ENCODE measurements around the gene PNMA1. TPM values are rescaled to one million over a fixed set of nuclear protein-coding genes. Genes with fewer than 3 reads are reported as not detected.
"Not testable (repeated sequence)": the region's sequence is repeated elsewhere in the genome, so short reads cannot be mapped to it uniquely, and the experiment has no call there.

The PNMA1 gene
- total RNA-seq, 3 donors from 2014 or later, result 41.0 to 55.2 (median 50.8) TPM

DNA sequence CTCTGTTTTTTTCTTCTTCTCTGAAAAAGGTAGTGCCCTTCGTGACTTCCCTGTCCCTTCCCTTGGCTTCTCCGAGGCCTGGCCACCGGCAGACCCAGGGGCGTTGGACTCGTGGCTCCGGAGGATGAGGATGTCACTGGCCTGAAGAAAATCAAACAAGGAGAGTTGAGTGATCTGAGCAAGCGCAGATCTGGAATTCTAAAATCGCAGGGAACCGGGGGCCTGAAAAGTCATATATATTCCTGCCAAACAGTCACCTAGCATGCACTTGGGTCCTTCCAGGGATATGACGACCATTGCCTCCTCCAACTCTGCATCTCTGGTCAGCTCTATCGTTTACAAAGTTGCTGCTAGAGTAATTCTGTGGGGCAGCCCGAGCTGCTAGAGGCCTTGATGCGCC is 5.2 kb upstream of the PNMA1 start:
- Mint-ChIP-seq H3K36me3 (ENCODE audit: insufficient read depth) (peaks cover 28% of the 10 kb centered on the region), H3K4me1 (ENCODE audit: low read depth) (peaks cover 21% of the 10 kb centered on the region), H3K9me3 (no peaks in the 10 kb centered on the region), H3K4me3 (no peak overlapping the region), H3K27me3 (ENCODE audit: low read depth) (no peaks in the 10 kb centered on the region)
- DNase-seq (no peak), ATAC-seq (no peak)

DNA sequence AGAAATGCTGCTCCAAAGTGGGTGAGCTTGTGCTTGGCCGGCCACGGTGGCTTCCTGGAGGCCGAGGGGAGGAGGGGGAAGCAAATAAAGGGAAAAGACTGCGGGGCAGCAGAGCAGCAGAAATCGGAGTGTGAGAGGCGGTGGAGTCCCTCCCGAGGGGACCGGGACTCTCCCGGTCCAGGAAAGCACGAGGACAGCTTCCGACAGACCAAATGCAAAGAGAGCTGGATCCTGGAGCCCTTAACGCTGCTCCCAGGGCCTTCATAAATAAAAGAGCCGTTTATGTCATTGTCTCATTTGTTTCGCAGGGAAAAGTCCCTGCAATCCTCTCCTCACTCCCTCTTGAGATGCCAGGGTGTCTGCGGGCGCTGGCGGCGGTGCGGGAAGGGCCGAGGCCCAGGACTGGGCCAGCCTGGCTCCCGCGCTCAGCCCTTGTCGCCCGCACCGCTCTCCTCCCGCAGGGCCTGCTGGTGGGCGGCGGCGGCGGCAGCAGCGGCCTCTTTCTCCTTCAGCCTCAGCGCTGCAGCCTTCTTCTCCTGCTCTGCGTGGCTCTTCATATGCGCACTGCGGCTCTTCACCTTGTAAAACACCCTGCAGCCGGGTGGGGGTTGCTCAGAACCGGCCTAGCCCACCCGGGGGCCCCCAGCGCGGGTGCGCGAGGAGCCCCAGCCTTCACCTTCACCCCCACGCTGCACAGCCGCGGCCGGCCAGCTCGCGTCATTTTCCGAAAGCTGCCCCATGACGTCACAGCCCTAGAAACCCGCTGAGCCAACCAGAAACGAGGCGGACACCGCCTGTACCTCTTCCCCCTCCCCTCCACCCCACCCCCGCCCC is 4.5 kb upstream of the PNMA1 start:
- ATAC-seq (no peak), DNase-seq (no peak)
- Mint-ChIP-seq H3K4me3 (no peak overlapping the region), H3K36me3 (ENCODE audit: insufficient read depth) (peaks cover 24% of the 10 kb centered on the region), H3K27me3 (ENCODE audit: low read depth) (no peaks in the 10 kb centered on the region), H3K9me3 (no peaks in the 10 kb centered on the region), H3K4me1 (ENCODE audit: low read depth) (peaks cover 15% of the 10 kb centered on the region)

DNA sequence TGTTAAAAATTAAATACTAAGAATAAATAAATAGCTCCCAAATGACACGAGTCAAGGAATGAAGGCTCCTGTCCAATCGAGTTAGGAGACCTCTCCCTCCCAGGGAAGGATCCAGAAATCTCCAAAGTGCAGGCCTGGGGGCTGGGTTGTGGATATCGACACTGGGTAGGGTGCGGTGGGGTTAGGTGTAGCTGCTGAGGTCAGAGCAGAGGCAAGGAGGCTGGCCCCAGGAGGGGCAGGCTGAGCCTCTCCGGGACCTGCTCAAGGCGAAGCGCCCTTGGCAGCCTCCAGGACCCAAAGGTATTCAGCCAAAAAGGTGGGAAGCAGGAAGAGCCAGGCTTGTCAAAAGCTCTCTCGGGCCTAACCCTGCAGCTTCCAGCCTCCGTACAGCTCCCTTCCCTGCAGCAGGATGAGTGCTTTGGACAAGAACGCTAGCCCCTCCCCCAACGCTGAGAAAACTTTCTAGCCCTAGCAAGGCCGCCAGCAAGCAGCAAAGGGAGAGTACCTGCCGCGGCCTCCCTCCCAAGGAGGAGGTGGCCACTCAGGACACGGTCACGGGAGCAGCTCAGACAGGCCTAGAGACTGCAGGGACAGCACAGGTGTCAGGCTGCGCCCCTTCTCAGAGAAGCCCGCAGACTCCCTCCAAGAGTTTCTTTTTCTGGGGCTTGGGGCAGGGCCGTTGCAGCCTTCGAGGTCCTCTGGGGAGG is 3.7 kb upstream of the PNMA1 start:
- no peaks in the 10 kb centered on the region for H3K9me3 Mint-ChIP-seq
- DNase-seq (no peak), ATAC-seq (no peak)
- H3K4me1 Mint-ChIP-seq (ENCODE audit: low read depth), result peaks cover 13% of the 10 kb centered on the region
- H3K27me3 Mint-ChIP-seq (ENCODE audit: low read depth), result no peaks in the 10 kb centered on the region
- H3K4me3 Mint-ChIP-seq, result no peak overlapping the region
- peaks cover 19% of the 10 kb centered on the region for H3K36me3 Mint-ChIP-seq (ENCODE audit: insufficient read depth)

- Mint-ChIP-seq H3K27me3 (ENCODE audit: low read depth) (no peaks in the 10 kb centered on the region), H3K4me3 (no peak overlapping the region), H3K9me3 (no peaks in the 10 kb centered on the region), H3K4me1 (ENCODE audit: low read depth) (peaks cover 18% of the 10 kb centered on the region), H3K36me3 (ENCODE audit: insufficient read depth) (peaks cover 20% of the 10 kb centered on the region)
- ATAC-seq, result no peak
- no peak for DNase-seq
These were observed 3.1 kb upstream of the PNMA1 start for GRCh38 chr14:73717266-73717665.

- Mint-ChIP-seq H3K36me3 (ENCODE audit: insufficient read depth) (peaks cover 16% of the 10 kb centered on the region), H3K4me3 (no peak overlapping the region)
- no peak for ATAC-seq
These were observed 1.5 kb upstream of the PNMA1 start for GRCh38 chr14:73715707-73716106.

GRCh38 chr14:73714656-73715081 is 485 bp upstream of the PNMA1 start:
- Mint-ChIP-seq H3K9me3 (no peaks in the 10 kb centered on the region), H3K27me3 (ENCODE audit: low read depth) (no peaks in the 10 kb centered on the region), H3K4me3 (peak overlapping the region; percentile 78), H3K4me1 (ENCODE audit: low read depth) (peaks cover 22% of the 10 kb centered on the region), H3K36me3 (ENCODE audit: insufficient read depth) (peaks cover 18% of the 10 kb centered on the region)
- ATAC-seq, result no peak
- no peak for DNase-seq

More at GRCh38 chr14:73715707-73716106, 1.5 kb upstream of the PNMA1 start:
- H3K4me1 Mint-ChIP-seq (ENCODE audit: low read depth), result peaks cover 18% of the 10 kb centered on the region
- H3K27me3 Mint-ChIP-seq (ENCODE audit: low read depth), result no peaks in the 10 kb centered on the region
- no peak for DNase-seq
- H3K9me3 Mint-ChIP-seq, result no peaks in the 10 kb centered on the region

GRCh38 chr14:73713206-73713802 is 880 bp downstream of the PNMA1 start:
- H3K27me3 Mint-ChIP-seq (ENCODE audit: low read depth), result no peaks in the 10 kb centered on the region
- H3K4me1 Mint-ChIP-seq (ENCODE audit: low read depth), result peaks cover 22% of the 10 kb centered on the region
- H3K36me3 Mint-ChIP-seq (ENCODE audit: insufficient read depth), result peaks cover 13% of the 10 kb centered on the region
- ATAC-seq (peak in 1 of 2 donors; percentile 2), DNase-seq (no peak)
- H3K4me3 Mint-ChIP-seq, result peak overlapping the region; percentile 92
- no peaks in the 10 kb centered on the region for H3K9me3 Mint-ChIP-seq

GRCh38 chr14:73712540-73713180 is 1.5 kb downstream of the PNMA1 start:
- DNase-seq (no peak), ATAC-seq (peak; percentile 22 to 31)
- no peaks in the 10 kb centered on the region for H3K27me3 Mint-ChIP-seq (ENCODE audit: low read depth)
- peak overlapping the region; percentile 92 for H3K4me3 Mint-ChIP-seq
- peaks cover 11% of the 10 kb centered on the region for H3K36me3 Mint-ChIP-seq (ENCODE audit: insufficient read depth)
- no peaks in the 10 kb centered on the region for H3K9me3 Mint-ChIP-seq
- peaks cover 22% of the 10 kb centered on the region for H3K4me1 Mint-ChIP-seq (ENCODE audit: low read depth)

DNA sequence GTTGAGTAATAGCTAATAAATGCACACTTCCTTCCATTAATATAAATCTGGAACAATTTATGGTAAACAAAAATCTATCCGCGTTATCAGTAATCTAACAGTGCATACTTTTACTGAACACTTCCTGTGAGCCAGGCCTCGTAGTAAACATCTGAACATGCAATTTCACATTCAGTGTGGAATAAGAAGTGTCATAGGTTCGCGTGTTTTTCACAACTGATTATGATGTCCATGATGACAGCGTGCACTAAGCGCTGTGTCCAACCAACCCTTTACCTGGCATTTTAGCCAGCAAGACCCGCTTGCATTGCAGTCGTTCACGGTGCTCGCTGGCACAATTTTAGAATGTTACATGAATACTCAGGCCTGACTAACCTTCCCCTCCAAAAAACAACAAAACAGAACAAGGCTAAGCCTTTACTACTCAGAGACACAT is 2.1 kb downstream of the PNMA1 start:
- DNase-seq (no peak), ATAC-seq (peak; percentile 6 to 12)

GRCh38 chr14:73710737-73711136 is 3.4 kb downstream of the PNMA1 start:
- H3K4me3 Mint-ChIP-seq, result no peak overlapping the region
- H3K4me1 Mint-ChIP-seq (ENCODE audit: low read depth), result peaks cover 22% of the 10 kb centered on the region
- no peak for ATAC-seq

More for the DNA sequence above, 2.1 kb downstream of the PNMA1 start:
- H3K9me3 Mint-ChIP-seq, result no peaks in the 10 kb centered on the region
- peak overlapping the region; percentile 92 for H3K4me3 Mint-ChIP-seq
- no peaks in the 10 kb centered on the region for H3K27me3 Mint-ChIP-seq (ENCODE audit: low read depth)
- H3K4me1 Mint-ChIP-seq (ENCODE audit: low read depth), result peaks cover 22% of the 10 kb centered on the region
- peaks cover 11% of the 10 kb centered on the region for H3K36me3 Mint-ChIP-seq (ENCODE audit: insufficient read depth)

GRCh38 chr14:73709904-73710469 is 4.2 kb downstream of the PNMA1 start:
- no peak overlapping the region for H3K4me3 Mint-ChIP-seq
- H3K27me3 Mint-ChIP-seq (ENCODE audit: low read depth), result no peaks in the 10 kb centered on the region
- H3K36me3 Mint-ChIP-seq (ENCODE audit: insufficient read depth), result peaks cover 9% of the 10 kb centered on the region
- H3K9me3 Mint-ChIP-seq, result no peaks in the 10 kb centered on the region
- DNase-seq (no peak), ATAC-seq (no peak)
- peaks cover 22% of the 10 kb centered on the region for H3K4me1 Mint-ChIP-seq (ENCODE audit: low read depth)

More at GRCh38 chr14:73710737-73711136, 3.4 kb downstream of the PNMA1 start:
- Mint-ChIP-seq H3K9me3 (no peaks in the 10 kb centered on the region), H3K36me3 (ENCODE audit: insufficient read depth) (peaks cover 9% of the 10 kb centered on the region), H3K27me3 (ENCODE audit: low read depth) (no peaks in the 10 kb centered on the region)
- no peak for DNase-seq

DNA sequence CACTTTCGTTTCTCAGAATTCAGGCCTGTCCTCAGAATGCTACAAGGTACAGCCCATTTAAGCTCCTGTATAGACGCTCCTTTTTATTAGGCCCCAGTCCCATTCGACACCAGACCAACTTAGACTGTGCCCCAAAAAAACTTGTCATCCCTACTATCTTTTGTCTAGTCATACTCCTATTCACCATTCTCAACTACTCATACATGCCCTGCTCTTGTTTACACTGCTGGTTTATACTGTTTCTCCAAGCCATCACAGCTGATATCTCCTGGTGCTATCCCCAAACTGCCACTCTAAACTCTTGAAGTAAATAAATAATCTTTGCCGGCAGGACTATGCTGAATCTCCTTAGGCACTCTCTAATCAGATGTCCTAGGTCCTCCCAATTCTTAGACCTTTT is 6.1 kb downstream of the PNMA1 start:
- ATAC-seq; H3K4me3 Mint-ChIP-seq; H3K9me3 Mint-ChIP-seq; DNase-seq; H3K27me3 Mint-ChIP-seq (ENCODE audit: low read depth): not testable (repeated sequence)
- H3K36me3 Mint-ChIP-seq (ENCODE audit: insufficient read depth), result peaks cover 11% of the 10 kb centered on the region
- H3K4me1 Mint-ChIP-seq (ENCODE audit: low read depth), result peaks cover 14% of the 10 kb centered on the region

GRCh38 chr14:73700325-73700724 is 13.9 kb downstream of the PNMA1 start:
- no peaks in the 10 kb centered on the region for H3K9me3 Mint-ChIP-seq
- DNase-seq (no peak), ATAC-seq (peak; percentile 38 to 47)
- H3K4me1 Mint-ChIP-seq (ENCODE audit: low read depth), result peaks cover 22% of the 10 kb centered on the region
- H3K4me3 Mint-ChIP-seq, result no peak overlapping the region
- H3K27me3 Mint-ChIP-seq (ENCODE audit: low read depth), result no peaks in the 10 kb centered on the region
- H3K36me3 Mint-ChIP-seq (ENCODE audit: insufficient read depth), result peaks cover 2% of the 10 kb centered on the region

Measured in activated T-cell treated with anti-CD3 and anti-CD28 coated beads, Interleukin-2, amount 50 U/mL, for 4 hours (primary cell).